ENCODE data around the gene FCGBP.

Gene FCGBP

GRCh38 chr19:39946532-39946931 is 12.1 kb upstream of the FCGBP start:
- DNase-seq (ENCODE audit: low read depth in 2 of 2) = no peak

- no peak for DNase-seq (ENCODE audit: low read depth in 2 of 2)
These were observed 9.2 kb upstream of the FCGBP start for GRCh38 chr19:39943586-39943985.

- no peak for DNase-seq (ENCODE audit: low read depth in 2 of 2)
These were observed 7.9 kb upstream of the FCGBP start for GRCh38 chr19:39942366-39942730.

DNA sequence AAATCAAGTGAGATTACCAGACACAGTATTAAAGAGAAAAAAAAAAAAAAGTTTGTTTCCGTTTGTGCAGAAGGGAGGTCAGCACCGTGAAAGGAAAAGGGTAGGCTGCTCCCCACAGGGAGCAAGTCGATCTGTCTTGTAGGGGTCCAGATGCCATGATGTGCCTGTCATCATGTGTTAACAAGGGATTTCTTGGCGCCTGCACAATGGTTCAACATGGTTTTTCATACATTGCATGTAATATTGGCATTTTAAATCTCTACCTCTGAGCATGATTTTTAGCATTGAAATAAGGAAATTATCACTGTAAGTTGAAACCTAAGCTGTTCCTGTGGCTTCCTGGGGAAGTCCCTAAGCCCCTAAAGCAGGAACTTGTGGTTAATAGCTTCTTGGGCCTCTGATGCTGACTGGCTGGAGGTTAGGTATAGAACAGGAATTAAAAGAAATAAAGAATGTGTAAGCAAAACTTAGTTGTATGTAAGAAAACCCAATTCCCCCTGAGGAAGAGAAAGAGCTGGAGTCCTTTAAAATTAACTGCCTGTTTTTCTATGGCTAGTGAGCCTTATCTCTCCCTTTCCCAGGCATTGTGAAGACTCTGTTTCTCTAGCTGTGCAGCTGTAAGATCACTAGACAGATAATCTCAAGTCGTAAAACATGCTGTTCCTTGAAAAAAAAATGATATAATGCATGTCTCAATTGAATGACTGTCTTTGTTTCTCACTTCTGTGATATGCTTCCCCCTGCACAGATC is 7.4 kb upstream of the FCGBP start:
- peak in 1 of 2 donors; percentile 28 for DNase-seq (ENCODE audit: low read depth in 2 of 2)

DNA sequence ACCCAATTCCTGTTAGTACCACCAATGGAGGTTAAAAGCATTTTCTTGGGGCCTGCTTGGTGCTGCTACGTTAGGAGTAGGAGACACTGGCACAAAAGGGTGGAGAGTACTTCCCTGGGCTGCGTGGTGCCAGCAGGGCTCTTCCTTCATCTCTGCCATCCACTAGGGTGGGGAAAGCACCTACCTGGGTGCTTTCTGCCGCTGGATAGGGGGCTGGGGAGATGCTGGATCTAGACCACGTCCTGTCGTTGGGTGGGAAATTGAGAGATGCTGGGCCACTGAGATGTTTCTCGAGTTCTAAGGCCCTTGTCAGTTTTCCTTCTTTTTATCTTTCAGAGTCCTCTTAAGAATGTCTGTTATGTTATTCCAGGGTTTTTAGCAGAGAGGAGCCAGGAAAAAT is 6.7 kb upstream of the FCGBP start:
- no peak for DNase-seq (ENCODE audit: low read depth in 2 of 2)

DNA sequence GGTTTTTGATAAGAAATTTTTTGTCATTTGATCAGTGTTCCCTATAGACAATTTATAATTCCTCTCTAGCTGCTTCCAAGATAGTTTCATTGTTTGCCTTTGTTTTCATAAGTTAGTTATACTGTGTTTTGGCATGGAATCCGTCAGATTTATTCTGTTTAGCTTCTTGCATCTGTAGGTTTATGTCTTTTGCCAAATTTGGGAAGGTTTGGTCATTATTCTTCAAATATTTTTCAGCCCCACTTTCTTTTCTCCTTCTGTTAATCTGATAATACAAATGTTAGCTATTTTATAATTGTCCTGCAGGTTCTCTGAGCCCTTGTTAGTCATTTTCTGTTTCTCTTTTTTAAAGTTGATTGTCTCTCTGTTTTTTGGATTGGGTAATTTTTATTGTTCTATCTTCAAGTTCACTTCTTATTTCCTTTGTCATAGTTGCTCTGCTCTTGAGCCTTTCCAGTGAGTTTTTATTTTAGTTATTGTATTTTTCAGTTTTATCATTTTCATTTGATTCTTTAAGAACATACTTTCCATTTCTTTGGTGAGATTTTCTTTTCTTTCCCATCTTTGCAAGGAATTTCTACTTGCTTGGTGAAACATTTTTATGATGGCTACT is 5.9 kb upstream of the FCGBP start:
- DNase-seq (ENCODE audit: low read depth in 2 of 2) = no peak

- DNase-seq (ENCODE audit: low read depth in 2 of 2) = no peak
These were observed 5.1 kb upstream of the FCGBP start for GRCh38 chr19:39939556-39939955.

- DNase-seq (ENCODE audit: low read depth in 2 of 2) = no peak
These were observed 3.4 kb upstream of the FCGBP start for GRCh38 chr19:39937787-39938186.

DNA sequence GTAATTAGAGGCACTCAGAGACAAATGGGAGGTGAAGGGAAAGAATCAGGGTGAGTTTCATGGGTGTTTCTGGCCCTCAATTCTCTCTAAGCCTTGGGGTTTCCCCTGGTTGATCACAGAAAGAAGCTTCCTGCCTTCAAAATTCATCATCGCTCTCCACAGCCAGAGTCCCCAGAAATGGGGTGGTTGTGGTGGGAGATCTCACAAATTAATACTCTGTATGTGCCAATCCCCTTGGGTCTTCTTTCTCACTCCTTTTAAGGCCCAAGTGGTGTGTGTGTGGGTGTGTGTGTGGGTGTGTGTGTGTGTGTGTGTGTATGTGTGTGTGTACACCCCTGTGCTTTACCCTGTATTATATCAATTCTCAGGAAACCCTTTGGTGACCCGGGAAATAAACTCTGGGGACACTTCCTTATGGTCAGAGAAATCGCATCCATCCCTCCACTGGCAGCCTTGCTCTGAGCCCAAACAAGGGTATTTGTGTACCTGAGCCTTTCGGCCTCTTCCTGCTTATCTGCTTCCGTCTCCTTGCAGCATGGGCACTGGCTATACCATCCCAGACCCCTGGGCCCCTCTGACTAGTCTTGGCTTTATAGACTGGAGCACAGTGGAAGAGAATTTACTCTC is 2.8 kb upstream of the FCGBP start:
- peak in 1 of 2 donors; percentile 20 for DNase-seq (ENCODE audit: low read depth in 2 of 2)

DNA sequence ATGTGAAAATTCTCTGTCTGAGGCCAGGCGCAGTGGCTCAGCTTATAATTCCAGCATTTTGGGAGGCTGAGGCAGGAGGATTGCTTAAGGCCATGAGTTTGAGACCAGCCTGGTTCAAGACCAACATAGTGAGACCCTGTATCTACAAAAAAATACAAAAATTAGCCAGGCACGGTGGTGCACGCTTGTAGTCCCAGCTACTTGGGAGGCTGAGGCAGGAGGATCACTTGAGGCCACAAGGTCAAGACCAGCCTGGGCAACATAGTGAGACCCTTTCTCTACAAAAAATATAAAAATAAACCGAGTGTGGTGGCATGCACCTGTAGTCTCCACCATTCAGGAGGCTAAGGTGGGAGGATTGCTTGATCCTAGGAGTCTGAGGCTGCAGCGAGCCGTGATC is 2.2 kb upstream of the FCGBP start:
- no peak for DNase-seq (ENCODE audit: low read depth in 2 of 2)

DNA sequence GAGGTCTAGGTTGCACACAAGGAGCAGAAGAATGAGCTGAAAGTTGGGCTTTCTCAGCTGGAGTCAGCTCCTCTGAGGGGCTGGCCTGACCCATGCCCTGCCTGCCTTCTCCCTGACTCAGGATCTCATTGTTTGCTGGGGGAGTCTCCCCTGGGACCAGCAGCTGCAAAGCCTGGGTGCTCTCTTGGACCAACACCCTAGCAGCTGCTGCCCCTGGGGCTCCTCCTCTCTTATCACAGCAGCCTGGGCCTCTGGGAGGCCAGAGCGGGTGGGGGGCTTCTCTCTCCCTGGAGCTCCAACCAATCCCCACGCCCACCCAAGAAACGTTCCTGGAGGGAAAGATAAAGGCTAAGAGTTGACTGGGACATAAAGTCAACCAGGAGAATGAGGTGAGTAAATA is 1.6 kb upstream of the FCGBP start:
- DNase-seq (ENCODE audit: low read depth in 2 of 2) = no peak

- no peak for DNase-seq (ENCODE audit: low read depth in 2 of 2)
These were observed 879 bp upstream of the FCGBP start for GRCh38 chr19:39935364-39935661.

- no peak for DNase-seq (ENCODE audit: low read depth in 2 of 2)
These were observed 4.7 kb downstream of the FCGBP start for GRCh38 chr19:39929750-39930149.

DNA sequence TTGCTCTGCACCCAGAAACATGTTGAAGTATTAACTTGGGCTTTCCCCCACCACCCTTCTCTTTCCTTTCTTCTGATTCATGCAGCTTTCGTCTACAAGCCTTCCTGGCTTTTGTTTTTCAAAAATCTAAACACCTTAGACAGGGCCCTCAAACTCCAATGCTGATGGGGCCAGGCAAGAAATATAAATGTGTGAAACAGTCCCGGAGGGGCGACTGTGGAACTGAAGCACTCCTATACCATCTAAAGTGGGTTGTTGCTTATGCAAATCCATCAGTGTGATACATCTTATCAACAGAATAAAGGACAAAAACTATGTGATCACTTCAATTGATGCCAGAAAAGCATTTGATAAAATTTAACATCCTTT is 6.1 kb downstream of the FCGBP start:
- DNase-seq (ENCODE audit: low read depth in 2 of 2) = no peak

- DNase-seq (ENCODE audit: low read depth in 2 of 2) = no peak
These were observed 6.7 kb downstream of the FCGBP start for GRCh38 chr19:39927524-39928356.

DNA sequence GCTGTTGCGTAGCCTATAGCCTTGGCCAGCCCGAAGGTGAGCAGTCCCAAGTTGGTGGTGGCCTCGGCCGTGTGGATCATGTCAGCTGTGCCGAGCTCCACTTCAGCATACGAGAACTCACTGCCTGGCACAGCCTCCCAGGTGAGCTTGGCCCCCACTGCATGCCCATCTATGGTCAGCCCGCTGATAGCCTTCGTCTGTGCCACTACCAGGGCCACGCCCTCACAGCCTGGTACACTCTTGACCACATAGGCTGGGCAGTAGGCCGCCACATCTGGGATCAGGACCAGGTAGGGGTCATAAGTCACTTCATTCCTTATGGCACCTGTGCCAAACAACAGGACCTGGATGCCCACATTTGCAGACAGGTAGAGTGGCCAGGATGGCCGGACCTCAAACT is 7.4 kb downstream of the FCGBP start:
- no peak for DNase-seq (ENCODE audit: low read depth in 2 of 2)

GRCh38 chr19:39926170-39926760 is 8.2 kb downstream of the FCGBP start:
- no peak for DNase-seq (ENCODE audit: low read depth in 2 of 2)

DNA sequence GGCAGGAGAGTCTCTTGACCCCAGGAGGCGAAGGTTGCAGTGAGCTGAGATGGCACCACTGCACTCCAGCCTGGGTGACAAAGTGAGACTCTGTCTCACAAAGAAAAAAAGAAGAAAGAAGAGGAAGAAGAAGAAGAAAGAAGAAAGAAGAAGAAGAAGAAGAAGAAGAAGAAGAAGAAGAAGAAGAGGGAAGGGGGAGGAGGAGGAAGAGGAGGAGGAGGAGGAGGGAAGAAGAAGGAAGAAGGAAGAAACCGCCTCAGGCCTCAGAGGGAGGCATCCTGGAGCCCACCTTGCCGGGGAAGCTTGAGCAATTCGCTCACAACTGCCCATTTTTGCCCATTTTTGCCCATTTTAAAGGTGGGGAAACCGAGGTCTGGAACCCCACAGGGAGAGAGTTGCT is 9.5 kb downstream of the FCGBP start:
- no peak for DNase-seq (ENCODE audit: low read depth in 2 of 2)

- no peak for DNase-seq (ENCODE audit: low read depth in 2 of 2)
These were observed 10.0 kb downstream of the FCGBP start for GRCh38 chr19:39924389-39924788.

GRCh38 chr19:39923862-39924261 is 10.6 kb downstream of the FCGBP start:
- no peak for DNase-seq (ENCODE audit: low read depth in 2 of 2)

GRCh38 chr19:39919976-39920375 is 14.5 kb downstream of the FCGBP start:
- no peak for DNase-seq (ENCODE audit: low read depth in 2 of 2)

- DNase-seq (ENCODE audit: low read depth in 2 of 2) = no peak
These were observed 16.2 kb downstream of the FCGBP start for GRCh38 chr19:39918183-39918651.

Measured in stimulated activated CD8-positive, alpha-beta memory T cell treated with anti-CD3 and anti-CD28 coated beads, Interleukin-7, amount 100 ng/mL, for 1 hour (primary cell).